K562 (cell line): ENCODE measurements around the gene SMIM41. TPM values are rescaled to one million over a fixed set of nuclear protein-coding genes. Genes with fewer than 3 reads are reported as not detected.

ENCODE experiments used
- BCLAF1 ChIP-seq, 2 experiments: fragments of 450-650 bp in 1 of 2; IDR thresholded peaks; 2 replicates each; pipeline ENCODE4 v1.6.1; 2011 to 2017; ENCODE audit warnings: low read depth in 2 of 2, antibody characterized with exemption in 1 of 2, borderline replicate concordance in 1 of 2, low read length in 1 of 2, mild to moderate bottlenecking in 1 of 2, mixed read lengths in 1 of 2; ENCODE audit not compliant: control insufficient read depth in 1 of 2
- BHLHE40 ChIP-seq: IDR thresholded peaks from 2 replicates; pipeline ENCODE4 v1.6.1; 2011; ENCODE audit warnings: low read length, improper control_type of control experiment
- CAMTA2 ChIP-seq: fragments of 250-450 bp; sonication (Bioruptor Pico); conservative IDR thresholded peaks from 2 replicates; pipeline ENCODE4 v1.5.1; 2022
- CHAMP1 ChIP-seq: fragments of 450-650 bp; IDR thresholded peaks from 2 replicates; pipeline ENCODE4 v1.6.1; 2016; ENCODE audit warnings: mild to moderate bottlenecking
- CUX1 ChIP-seq: fragments of 200-800 bp; sonication (Bioruptor generic); IDR thresholded peaks from 2 replicates; pipeline ENCODE4 v1.6.1; 2016; ENCODE audit warnings: missing genetic modification characterization, missing compliant biosample characterization
- ELF2 ChIP-seq: fragments of 250-450 bp; sonication (Bioruptor Pico); IDR thresholded peaks from 2 replicates; pipeline ENCODE4 v1.5.0; 2021; ENCODE audit warnings: mild to moderate bottlenecking
- NR2C1 ChIP-seq, 2 experiments: fragments of 450-650 bp; IDR thresholded peaks; 2 replicates each; pipeline ENCODE4 v1.6.1; 2017; ENCODE audit warnings: mild to moderate bottlenecking in 2 of 2, antibody characterized with exemption in 1 of 2, inconsistent platforms in 1 of 2, missing compliant biosample characterization in 1 of 2, missing genetic modification characterization in 1 of 2
- RBM34 ChIP-seq: fragments of 200-400 bp; formaldehyde crosslinking; IDR thresholded peaks from 2 replicates; pipeline ENCODE4 v1.6.1; 2018; ENCODE audit warnings: low read length, borderline replicate concordance; ENCODE audit not compliant: insufficient read depth
- TFAM ChIP-seq: fragments of 250-450 bp; sonication (Bioruptor Pico); conservative IDR thresholded peaks from 2 replicates; pipeline ENCODE4 v1.5.0; 2021; ENCODE audit warnings: mild to moderate bottlenecking, moderate library complexity
- ZFP91 ChIP-seq: sonication (generic); formaldehyde crosslinking; IDR thresholded peaks from 2 replicates; pipeline ENCODE4 v1.8.0; 2022; ENCODE audit warnings: mild to moderate bottlenecking, missing genetic modification reagents
- ZKSCAN8 ChIP-seq: fragments of 200-800 bp; sonication (Bioruptor generic); IDR thresholded peaks from 2 replicates; pipeline ENCODE4 v1.6.1; 2016; ENCODE audit warnings: missing genetic modification characterization, missing compliant biosample characterization
- ZNF12 ChIP-seq: sonication (generic); formaldehyde crosslinking; IDR thresholded peaks from 2 replicates; pipeline ENCODE4 v1.4.0; 2020; ENCODE audit warnings: mild to moderate bottlenecking, missing genetic modification reagents
- ZNF133 ChIP-seq: fragments of 250-450 bp; sonication (Bioruptor Pico); IDR thresholded peaks from 2 replicates; pipeline ENCODE4 v1.4.0; 2020; ENCODE audit warnings: mild to moderate bottlenecking
- ZNF263 ChIP-seq: sonication (generic); formaldehyde crosslinking; IDR thresholded peaks from 2 replicates; pipeline ENCODE4 v1.8.0; 2022; ENCODE audit warnings: mild to moderate bottlenecking, missing genetic modification reagents, borderline replicate concordance
- polyA plus RNA-seq, 8 experiments: library from polyadenylated mRNA; depleted of rRNA in 4 of 8; stranded (reverse) in 5 of 8; unstranded in 3 of 8; fragments of >200 nt; fragmentation: Nextera tagmentation in 2 of 8; fragmentation: Illumina TruSeq in 1 of 8; extraction: Ambion mirVana in 2 of 8; extraction: Trizol in 1 of 8; gene quantifications; 2 replicates each; pipeline versions ENCODE4 v1.2.1 to v1.2.3, GENCODE V29; 2011 to 2014; ENCODE audit warnings: inconsistent platforms in 1 of 8, missing spikeins in 1 of 8
- total RNA-seq, 7 experiments: library from RNA; depleted of rRNA in 6 of 7; stranded (reverse); fragments of >200 nt in 6 of 7; fragmentation: Illumina TruSeq in 2 of 7; extraction: Trizol in 2 of 7; gene quantifications; 2 replicates each; pipeline versions ENCODE4 v1.2.1 to v1.2.3, GENCODE V29; 2011 to 2021; ENCODE audit warnings: low replicate concordance in 1 of 7

SMIM41 gene
- total and polyA plus RNA-seq, 9 of the 15 experiments (the other 6 are each of a cell fraction or from before 2014, with no cell fraction given): not detected

GRCh38 chr12:52036587-52037171, 42.8 kb upstream of the SMIM41 start (continued):
- TF ChIP-seq CUX1 (CRISPR knock-in tag): no peak
- TF ChIP-seq ZNF263 (CRISPR knock-in tag): peak; percentile 19; the same call in 1 of the 2 replicates
- TF ChIP-seq CAMTA2 (CRISPR knock-in tag): no peak
- no peak for TF ChIP-seq ZKSCAN8 (CRISPR knock-in tag)
- TF ChIP-seq ZNF12 (CRISPR knock-in tag): no peak
- no peak for TF ChIP-seq ZFP91 (CRISPR knock-in tag)
- TF ChIP-seq ZNF133 (CRISPR knock-in tag): no peak
- no peak for TF ChIP-seq CHAMP1
- peak; percentile 67 for TF ChIP-seq BHLHE40
- TF ChIP-seq BCLAF1 (IDR thresholded peaks at IDR 0.05; ENCODE audit: borderline replicate concordance in 1 of 2, control insufficient read depth in 1 of 2, low read depth in 2 of 2, low read length in 1 of 2): no peak
- no peak for TF ChIP-seq NR2C1 (IDR thresholded peaks at IDR 0.05)
- TF ChIP-seq NR2C1 (tag; IDR thresholded peaks at IDR 0.05): no peak
- no peak for TF ChIP-seq TFAM (CRISPR knock-in tag)
- no peak for TF ChIP-seq ELF2
- no peak for TF ChIP-seq RBM34
